Caco-2 (cell line): Measurements from ENCODE around the gene WNK1. TPM values are rescaled to one million over a fixed set of nuclear protein-coding genes. Genes with fewer than 3 reads are reported as not detected.

Source experiments
- BruUV-seq: library from RNA; stranded (reverse); fragments of 400-500 nt; replicated peaks from 2 replicates; lab custom pipeline; 2021; lab: Mats Ljungman, UMichigan
- CTCF ChIA-PET: fragments of 300-600 bp; sonication (Branson Sonifier 250); formaldehyde crosslinking; loops from one replicate; lab custom pipeline; 2022; ENCODE audit warnings: antibody characterized with exemption; lab: Charles Lee
- POLR2A ChIA-PET: fragments of 300-600 bp; sonication (Branson Sonifier 250); formaldehyde crosslinking; loops from one replicate; lab custom pipeline; 2022; ENCODE audit warnings: antibody characterized with exemption; lab: Charles Lee
- DNase-seq, 2 experiments: peaks; one replicate each; pipeline versions ENCODE4 v3.0.0 to v3.0.0-alpha.2; 2020 to 2022
- H3K27me3 ChIP-seq: replicated peaks from 2 replicates; pipeline ENCODE4 v1.6.0; 2011; ENCODE audit warnings: low read length; ENCODE audit not compliant: control insufficient read depth, insufficient read depth
- H3K36me3 ChIP-seq: 2 replicates; pipeline ENCODE4 v1.5.1; 2011; ENCODE audit warnings: low read length; ENCODE audit not compliant: control insufficient read depth, insufficient read depth
- H3K4me1 ChIP-seq: fragments of 250-450 bp; sonication (Bioruptor Pico); 2 replicates; pipeline ENCODE4 v1.5.1; 2020; ENCODE audit warnings: mild to moderate bottlenecking
- H3K4me3 ChIP-seq: 2 replicates; pipeline ENCODE4 v1.5.1; 2011; ENCODE audit warnings: low read depth, mild to moderate bottlenecking, control low read depth, low read length
- H3K9me3 ChIP-seq: fragments of 250-450 bp; sonication (Bioruptor Pico); 2 replicates; pipeline ENCODE4 v1.5.1; 2020; ENCODE audit warnings: mild to moderate bottlenecking, moderate library complexity
- H3K27ac Mint-ChIP-seq: one replicate; pipeline ENCODE4 v1.8.0; 2022; ENCODE audit warnings: mixed read lengths; ENCODE audit not compliant: unreplicated experiment
- H3K27me3 Mint-ChIP-seq: one replicate; pipeline ENCODE4 v1.8.0; 2022; ENCODE audit warnings: mixed read lengths; ENCODE audit not compliant: insufficient read depth, unreplicated experiment
- H3K36me3 Mint-ChIP-seq: one replicate; pipeline ENCODE4 v1.8.0; 2022; ENCODE audit warnings: mild to moderate bottlenecking, mixed read lengths; ENCODE audit not compliant: insufficient read depth, unreplicated experiment
- H3K4me1 Mint-ChIP-seq: one replicate; pipeline ENCODE4 v1.8.0; 2022; ENCODE audit warnings: low read depth, mixed read lengths; ENCODE audit not compliant: unreplicated experiment
- H3K4me3 Mint-ChIP-seq: one replicate; pipeline ENCODE4 v1.8.0; 2022; ENCODE audit warnings: mild to moderate bottlenecking, moderate library complexity, mixed read lengths; ENCODE audit not compliant: unreplicated experiment
- H3K9me3 Mint-ChIP-seq: one replicate; pipeline ENCODE4 v1.8.0; 2022; ENCODE audit warnings: mixed read lengths; ENCODE audit not compliant: unreplicated experiment
- intact Hi-C: fragments of 100-400 bp; cut with micrococcal nuclease; formaldehyde crosslinking; loops from one replicate; pipeline ENCODE4 v1.10.0; 2022; ENCODE audit not compliant: unreplicated experiment
- total RNA-seq: library from RNA; stranded (reverse); gene quantifications from 2 replicates; pipeline ENCODE4 v1.2.3, GENCODE V29; 2022
- TF ChIP-seq, protein P1 (sequence below), 2 experiments: fragments of 200-600 bp in 1 of 2; IDR thresholded peaks; 1 replicate in 1 of 2; 2 replicates in 1 of 2; pipeline versions ENCODE4 v1.5.1 to v1.8.0; 2011 to 2022; ENCODE audit warnings: antibody characterized with exemption in 1 of 2, control low read depth in 1 of 2, inconsistent platforms in 1 of 2, low read depth in 1 of 2, low read length in 1 of 2, mild to moderate bottlenecking in 1 of 2, moderate library complexity in 1 of 2; ENCODE audit not compliant: insufficient read depth in 1 of 2, severe bottlenecking in 1 of 2, unreplicated experiment in 1 of 2

The WNK1 gene
- total RNA-seq, 1 experiment from 2014 or later = 224 TPM

DNA sequence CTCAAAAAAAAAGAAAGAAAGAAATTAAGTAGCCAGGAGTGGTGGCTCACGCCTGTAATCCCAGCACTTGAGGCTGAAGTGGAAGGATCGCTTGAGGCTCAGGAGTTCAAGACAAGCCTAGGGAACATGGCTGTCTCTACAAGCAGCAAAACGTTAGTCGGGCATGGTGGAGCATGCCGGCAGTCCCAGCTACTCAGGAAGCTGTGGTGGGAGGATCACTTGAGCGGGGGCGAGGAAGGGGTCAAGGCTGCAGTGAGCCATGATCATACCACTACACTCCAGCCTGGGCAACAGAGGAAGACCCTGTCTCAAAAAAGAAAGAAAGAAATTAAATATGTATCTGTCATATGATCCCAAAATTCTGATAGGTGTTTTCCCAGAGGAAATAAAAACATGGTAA is 191.8 kb downstream of the WNK1 start:
- Histone ChIP-seq H3K36me3 (peaks cover 2% of the 10 kb centered on the region; the same call in 1 of the 2 replicates), H3K27me3 (no peaks in the 10 kb centered on the region), H3K4me1 (peaks cover 10% of the 10 kb centered on the region; the same call in 1 of the 2 replicates), H3K4me3 (no peak overlapping the region), H3K9me3 (no peaks in the 10 kb centered on the region)
- Mint-ChIP-seq H3K9me3 (no peaks in the 10 kb centered on the region), H3K27me3 (no peaks in the 10 kb centered on the region), H3K4me3 (no peak overlapping the region), H3K36me3 (peaks cover 74% of the 10 kb centered on the region), H3K27ac (no peak overlapping the region), H3K4me1 (peaks cover 20% of the 10 kb centered on the region)
- TF ChIP-seq, protein P1, sequence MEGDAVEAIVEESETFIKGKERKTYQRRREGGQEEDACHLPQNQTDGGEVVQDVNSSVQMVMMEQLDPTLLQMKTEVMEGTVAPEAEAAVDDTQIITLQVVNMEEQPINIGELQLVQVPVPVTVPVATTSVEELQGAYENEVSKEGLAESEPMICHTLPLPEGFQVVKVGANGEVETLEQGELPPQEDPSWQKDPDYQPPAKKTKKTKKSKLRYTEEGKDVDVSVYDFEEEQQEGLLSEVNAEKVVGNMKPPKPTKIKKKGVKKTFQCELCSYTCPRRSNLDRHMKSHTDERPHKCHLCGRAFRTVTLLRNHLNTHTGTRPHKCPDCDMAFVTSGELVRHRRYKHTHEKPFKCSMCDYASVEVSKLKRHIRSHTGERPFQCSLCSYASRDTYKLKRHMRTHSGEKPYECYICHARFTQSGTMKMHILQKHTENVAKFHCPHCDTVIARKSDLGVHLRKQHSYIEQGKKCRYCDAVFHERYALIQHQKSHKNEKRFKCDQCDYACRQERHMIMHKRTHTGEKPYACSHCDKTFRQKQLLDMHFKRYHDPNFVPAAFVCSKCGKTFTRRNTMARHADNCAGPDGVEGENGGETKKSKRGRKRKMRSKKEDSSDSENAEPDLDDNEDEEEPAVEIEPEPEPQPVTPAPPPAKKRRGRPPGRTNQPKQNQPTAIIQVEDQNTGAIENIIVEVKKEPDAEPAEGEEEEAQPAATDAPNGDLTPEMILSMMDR (IDR thresholded peaks at IDR 0.05; ENCODE audit: insufficient read depth in 1 of 2, low read depth in 1 of 2, low read length in 1 of 2, severe bottlenecking in 1 of 2, unreplicated experiment in 1 of 2) = no peak
- intact Hi-C loops = no loop called here
- DNase-seq = no peak
- no TSS peak for BruUV-seq
- ChIA-PET POLR2A (no interaction called here), CTCF (no interaction called here)

DNA sequence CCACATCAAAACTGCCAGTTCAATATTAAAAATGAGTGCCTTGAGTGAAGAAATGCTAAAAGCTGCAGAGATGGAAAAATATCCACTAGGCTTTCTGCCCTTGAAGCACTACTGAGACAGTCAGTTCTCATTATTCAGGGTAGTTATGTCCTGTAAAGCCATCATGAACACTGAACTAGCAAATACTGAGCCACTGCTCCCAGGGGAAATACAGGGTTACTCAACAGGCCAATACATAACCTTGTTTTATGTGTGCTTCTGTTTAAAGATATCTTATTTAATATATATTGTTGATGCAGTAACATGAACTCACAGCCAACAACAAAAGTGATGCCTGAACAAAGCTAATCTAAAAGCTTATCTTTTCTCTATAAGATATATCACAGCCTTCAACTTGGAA is 193.8 kb downstream of the WNK1 start:
- POLR2A ChIA-PET = interaction anchor here (0.7 kb wide), 1 partner anchor 376 kb away, joined by 3 read pairs; no protein-coding TSS in a partner anchor

DNA sequence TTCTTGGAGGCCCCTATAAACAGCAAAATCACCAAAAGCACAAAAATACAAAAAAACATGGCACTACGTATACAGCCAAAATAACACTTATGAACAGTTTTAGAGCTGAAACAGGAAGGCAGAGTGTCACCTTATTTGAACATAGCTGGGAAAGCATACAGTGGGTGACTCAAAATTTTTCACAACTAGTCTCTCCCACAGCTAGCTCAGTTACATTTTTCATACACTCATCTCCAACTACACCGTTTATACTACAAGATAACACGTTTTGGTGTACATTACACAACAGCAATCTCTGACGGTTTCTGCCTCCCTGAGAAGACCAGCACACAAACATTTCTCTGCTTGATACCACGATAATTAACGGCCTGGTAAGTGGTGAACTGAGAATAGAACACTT is 194.3 kb downstream of the WNK1 start:
- Histone ChIP-seq H3K36me3 (0 out of 2 replicates have a peak, but pooled peaks cover 2% of the 10 kb centered on the region), H3K27me3 (no peaks in the 10 kb centered on the region), H3K9me3 (no peaks in the 10 kb centered on the region), H3K4me1 (peaks cover 23% of the 10 kb centered on the region), H3K4me3 (no peak overlapping the region)
- intact Hi-C loops = loop anchor here (5.0 kb wide), 1 partner anchor 636 kb away; no protein-coding TSS in a partner anchor
- Mint-ChIP-seq H3K9me3 (no peaks in the 10 kb centered on the region), H3K4me3 (peak overlapping the region; percentile 20), H3K4me1 (peaks cover 31% of the 10 kb centered on the region), H3K27ac (no peak overlapping the region), H3K36me3 (peaks cover 71% of the 10 kb centered on the region), H3K27me3 (no peaks in the 10 kb centered on the region)
- TF ChIP-seq, protein P1 (IDR thresholded peaks at IDR 0.05; ENCODE audit: insufficient read depth in 1 of 2, low read depth in 1 of 2, low read length in 1 of 2, severe bottlenecking in 1 of 2, unreplicated experiment in 1 of 2) = no peak
- ChIA-PET CTCF (interaction anchor here (0.7 kb wide), 2 partner anchors 146 to 370 kb away, joined by 3 read pairs; no protein-coding TSS in a partner anchor), POLR2A (interaction anchor here (0.7 kb wide), 1 partner anchor 376 kb away, joined by 3 read pairs; no protein-coding TSS in a partner anchor)
- BruUV-seq = no TSS peak
- no peak for DNase-seq

More for the DNA sequence above, 193.8 kb downstream of the WNK1 start:
- no peak overlapping the region for H3K4me3 ChIP-seq
- H3K27ac Mint-ChIP-seq = no peak overlapping the region
- H3K36me3 Mint-ChIP-seq = peaks cover 71% of the 10 kb centered on the region
- no peaks in the 10 kb centered on the region for H3K27me3 ChIP-seq
- no peaks in the 10 kb centered on the region for H3K9me3 Mint-ChIP-seq
- H3K27me3 Mint-ChIP-seq = no peaks in the 10 kb centered on the region
- H3K4me1 ChIP-seq = peaks cover 19% of the 10 kb centered on the region
- CTCF ChIA-PET = interaction anchor here (0.5 to 0.7 kb wide), 3 partner anchors 147 to 370 kb away, joined by 3 to 10 read pairs (median 3); partner anchors contain the start of gene WNK1
- 0 out of 2 replicates have a peak, but pooled peaks cover 2% of the 10 kb centered on the region for H3K36me3 ChIP-seq
- H3K4me1 Mint-ChIP-seq = peaks cover 26% of the 10 kb centered on the region
- no peaks in the 10 kb centered on the region for H3K9me3 ChIP-seq
- intact Hi-C loops = loop anchor here (5.0 kb wide), 1 partner anchor 636 kb away; no protein-coding TSS in a partner anchor
- BruUV-seq = no TSS peak
- TF ChIP-seq, protein P1 (IDR thresholded peaks at IDR 0.05; ENCODE audit: insufficient read depth in 1 of 2, low read depth in 1 of 2, low read length in 1 of 2, severe bottlenecking in 1 of 2, unreplicated experiment in 1 of 2) = no peak
- peak overlapping the region; percentile 20 for H3K4me3 Mint-ChIP-seq
- DNase-seq = no peak
